Urinary bladder (tissue), 4 donors: ENCODE results near the gene NEK3. TPM values are rescaled to one million over a fixed set of nuclear protein-coding genes. Genes with fewer than 3 reads are reported as not detected.
"Not testable (repeated sequence)": the region's sequence is repeated elsewhere in the genome, so short reads cannot be mapped to it uniquely, and the experiment has no call there.

Experiments used
- DNase-seq: peaks from one replicate; pipeline ENCODE4 v3.0.0-alpha.2; 2015; ENCODE audit errors: extremely low spot score
- H3K27ac ChIP-seq: one replicate; pipeline ENCODE4 v1.5.1; 2013; ENCODE audit warnings: low read depth, mild to moderate bottlenecking, moderate library complexity
- H3K36me3 ChIP-seq: one replicate; pipeline ENCODE4 v1.6.1; 2013; ENCODE audit warnings: mild to moderate bottlenecking, moderate library complexity; ENCODE audit not compliant: insufficient read depth
- H3K4me1 ChIP-seq: one replicate; pipeline ENCODE4 v1.6.1; 2013; ENCODE audit warnings: mild to moderate bottlenecking, moderate library complexity; ENCODE audit not compliant: insufficient read depth
- H3K4me3 ChIP-seq: one replicate; pipeline ENCODE4 v1.5.1; 2013; ENCODE audit warnings: low read depth, low read length
- WGBS: extraction: QIAGEN DNeasy Blood & Tissue Kit; methylation state at CpG from one replicate; pipeline ENCODE4 v1.1.7; 2013; 5-methylcytosine and 5-hydroxymethylcytosine counted together
- polyA plus RNA-seq: library from polyadenylated mRNA; stranded (reverse); fragments of 200-250 nt; gene quantifications from one replicate; pipeline ENCODE4 v1.2.3, GENCODE V29; 2013
- total RNA-seq: library from RNA; depleted of rRNA; stranded (reverse); fragments of >200 nt; gene quantifications from one replicate; pipeline ENCODE4 v1.2.3, GENCODE V29; 2014
- donor health status: healthy with polysubstance abuse.
- donor health status: healthy.

The NEK3 gene
- total and polyA plus RNA-seq, 2 donors, result 14.2 to 22.3 TPM

DNA sequence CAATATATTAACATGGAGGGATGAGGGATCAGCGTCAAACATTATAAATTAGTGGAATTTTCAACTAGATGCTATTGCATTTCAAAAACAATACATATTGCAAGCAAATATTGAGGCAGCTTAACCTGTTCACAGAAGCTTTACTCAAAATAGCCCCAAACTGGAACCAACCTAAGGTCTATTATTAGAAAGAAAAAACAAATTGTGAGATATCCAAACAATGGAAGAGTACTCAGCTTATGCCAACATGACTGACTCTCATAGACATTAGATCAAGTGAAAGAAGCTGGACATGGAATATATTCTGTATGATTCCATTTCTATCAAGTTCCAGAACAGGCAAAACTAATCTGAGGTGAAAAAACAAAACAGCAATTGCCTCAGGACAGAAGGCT, 27.6 kb upstream of the NEK3 start:
- 92% methylated on average over 1 of the region's 1 CpG for WGBS
- Histone ChIP-seq H3K4me3 (no peak overlapping the region), H3K36me3 (no peaks in the 10 kb centered on the region), H3K4me1 (no peaks in the 10 kb centered on the region), H3K27ac (no peak overlapping the region)
- no peak for DNase-seq

DNA sequence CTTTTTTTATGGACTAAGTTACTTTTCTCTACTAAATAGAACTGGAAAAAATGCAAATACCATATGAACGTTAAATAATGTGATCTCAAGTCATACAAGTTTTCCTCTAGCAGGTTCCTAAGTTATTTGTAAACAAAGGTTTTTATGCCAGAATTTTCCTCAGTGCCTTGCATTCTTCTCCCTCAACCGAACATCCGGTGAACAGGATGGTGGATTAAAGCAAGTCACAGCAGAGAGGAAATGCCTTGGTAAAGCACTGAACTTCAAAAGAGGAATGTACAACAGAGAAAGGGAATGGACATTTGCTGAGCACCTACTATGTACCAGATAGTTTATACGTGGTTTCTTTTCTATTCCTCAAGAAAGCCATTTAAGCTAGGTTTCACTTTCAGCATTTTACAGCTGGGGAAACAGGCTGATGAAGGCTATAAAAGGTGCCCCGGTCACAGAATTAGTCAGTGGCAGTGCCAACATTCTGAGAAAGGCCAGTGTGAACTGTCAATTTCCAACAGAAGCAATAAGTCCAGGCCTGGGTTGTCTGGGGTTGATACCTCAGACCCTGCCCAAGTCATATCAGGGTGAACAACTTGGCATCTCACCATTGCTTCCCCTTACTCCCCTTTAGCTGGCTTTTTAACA, 22.0 kb upstream of the NEK3 start:
- not testable (repeated sequence) for DNase-seq, H3K4me1 ChIP-seq, H3K27ac ChIP-seq, H3K4me3 ChIP-seq, H3K36me3 ChIP-seq
- 57% methylated on average over 5 of the region's 5 CpGs for WGBS

GRCh38 chr13:52179925-52180324, 20.5 kb upstream of the NEK3 start:
- 64% methylated on average over 2 of the region's 2 CpGs for WGBS
- H3K27ac ChIP-seq, result no peak overlapping the region
- H3K36me3 ChIP-seq, result peaks cover 5% of the 10 kb centered on the region
- H3K4me1 ChIP-seq, result no peaks in the 10 kb centered on the region
- no peak for DNase-seq
- no peak overlapping the region for H3K4me3 ChIP-seq

DNA sequence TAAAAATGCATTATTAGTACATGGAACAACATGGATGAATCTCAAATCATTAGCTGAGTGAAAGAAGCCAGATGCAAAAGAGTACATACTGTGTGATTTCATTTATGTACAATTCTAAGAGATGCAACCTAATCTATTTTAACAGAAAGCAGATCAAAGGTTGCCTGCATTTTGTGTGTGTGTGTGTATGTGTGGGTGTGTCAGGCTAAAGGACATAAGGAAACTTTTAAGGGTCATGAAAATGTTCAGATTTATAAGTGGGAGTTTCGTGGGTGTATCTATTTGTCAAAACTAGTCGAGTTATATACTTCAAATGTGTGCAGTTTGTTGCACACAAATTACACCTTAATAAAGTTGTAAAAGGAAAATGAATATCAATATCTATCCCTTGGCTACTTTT, 17.9 kb upstream of the NEK3 start:
- peaks cover 7% of the 10 kb centered on the region for H3K36me3 ChIP-seq
- no peak for DNase-seq
- 91% methylated on average over 2 of the region's 2 CpGs for WGBS
- no peak overlapping the region for H3K4me3 ChIP-seq
- H3K4me1 ChIP-seq, result no peaks in the 10 kb centered on the region
- no peak overlapping the region for H3K27ac ChIP-seq

- H3K4me1 ChIP-seq, H3K27ac ChIP-seq, DNase-seq, H3K36me3 ChIP-seq, H3K4me3 ChIP-seq: not testable (repeated sequence)
- 75% methylated on average over 6 of the region's 6 CpGs for WGBS
Observed at GRCh38 chr13:52173970-52174369, 14.6 kb upstream of the NEK3 start.

DNA sequence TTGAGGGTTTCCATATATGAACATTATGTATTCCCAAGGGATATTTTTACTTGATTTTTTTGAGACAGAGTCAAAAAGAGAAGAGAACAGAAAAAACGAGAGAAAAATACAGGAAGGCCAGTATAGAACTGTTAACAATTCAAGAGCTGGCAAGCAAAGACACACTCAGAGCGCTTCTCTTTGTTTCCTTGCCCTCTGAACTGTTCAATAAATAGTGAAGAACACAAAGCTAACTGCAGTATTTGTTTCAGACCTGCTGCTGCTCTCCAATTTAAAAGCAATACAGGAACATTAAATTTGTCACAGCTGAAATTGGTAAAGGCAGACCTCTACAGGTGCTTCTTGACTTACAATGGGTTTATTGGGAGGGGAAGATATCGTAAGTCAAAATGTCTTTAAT, 14.0 kb upstream of the NEK3 start:
- H3K4me3 ChIP-seq, result no peak overlapping the region
- H3K36me3 ChIP-seq, result peaks cover 8% of the 10 kb centered on the region
- H3K4me1 ChIP-seq, result no peaks in the 10 kb centered on the region
- DNase-seq, result no peak
- 86% methylated on average over 3 of the region's 3 CpGs for WGBS
- no peak overlapping the region for H3K27ac ChIP-seq

DNA sequence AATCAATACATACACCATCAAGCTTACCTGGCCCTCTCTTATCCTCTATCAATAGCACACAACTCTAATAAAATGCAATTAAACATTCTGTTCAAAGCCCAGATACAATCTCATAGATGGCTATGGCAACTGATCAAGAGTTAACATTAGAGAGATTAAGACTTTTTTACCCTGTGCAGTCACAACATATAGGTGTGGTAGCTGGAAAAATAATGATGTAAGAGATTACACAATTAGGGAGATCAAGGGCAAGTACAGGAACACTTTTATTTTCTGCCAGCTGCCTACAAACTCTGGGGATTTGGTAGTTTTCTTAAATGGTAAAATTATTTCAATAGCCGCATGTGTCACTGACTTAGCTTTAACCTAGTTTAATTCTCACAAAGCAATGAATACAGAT, 12.3 kb upstream of the NEK3 start:
- not testable (repeated sequence) for H3K27ac ChIP-seq, DNase-seq, H3K4me3 ChIP-seq, H3K4me1 ChIP-seq, H3K36me3 ChIP-seq
- 92% methylated on average over 1 of the region's 1 CpG for WGBS

- not testable (repeated sequence) for H3K4me3 ChIP-seq, H3K27ac ChIP-seq, H3K4me1 ChIP-seq, DNase-seq, H3K36me3 ChIP-seq
- WGBS, result 44% methylated on average over 1 of the region's 1 CpG
Observed at GRCh38 chr13:52170828-52171391, 11.5 kb upstream of the NEK3 start.

DNA sequence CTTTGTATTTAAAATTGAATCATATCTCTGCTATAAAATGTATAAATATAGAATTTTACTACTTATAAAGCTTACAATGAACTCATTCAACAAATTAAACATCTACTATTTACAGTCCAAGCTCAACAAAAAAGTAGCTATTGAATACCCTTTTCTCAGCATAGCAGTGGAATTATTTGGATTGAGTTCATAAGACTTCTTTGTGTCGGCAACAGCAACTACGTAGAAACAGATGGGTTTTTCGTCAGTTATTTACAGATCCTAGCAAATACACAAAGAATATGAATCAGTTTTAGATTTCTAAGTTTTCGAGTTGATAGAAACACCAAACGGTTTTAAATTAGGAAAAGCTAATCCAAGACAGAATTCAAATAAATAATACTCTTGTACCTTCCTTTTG, 10.4 kb upstream of the NEK3 start:
- Histone ChIP-seq H3K36me3 (peaks cover 7% of the 10 kb centered on the region), H3K4me1 (no peaks in the 10 kb centered on the region), H3K27ac (no peak overlapping the region), H3K4me3 (no peak overlapping the region)
- WGBS, result 88% methylated on average over 5 of the region's 5 CpGs
- no peak for DNase-seq

DNA sequence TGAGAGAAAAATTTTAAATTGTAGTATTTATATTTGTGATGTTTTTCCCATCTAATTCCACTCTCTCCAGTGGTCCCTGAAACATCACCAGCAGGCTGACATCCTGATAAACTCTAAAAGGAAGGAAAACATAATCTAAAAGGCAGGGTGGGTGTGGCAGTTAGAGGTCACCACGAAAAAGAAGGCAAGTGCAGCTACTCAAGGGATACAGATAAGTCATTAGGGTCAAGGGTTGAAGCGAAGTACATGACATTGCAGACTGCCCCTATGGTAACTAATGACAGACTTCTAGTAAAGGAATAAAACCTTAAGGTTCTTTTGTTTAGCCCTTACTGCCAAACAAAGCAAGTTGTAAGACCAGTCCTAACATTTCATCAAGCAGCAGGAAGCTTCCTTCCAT, 6.0 kb upstream of the NEK3 start:
- WGBS, result 66% methylated on average over 2 of the region's 2 CpGs
- Histone ChIP-seq H3K4me3 (no peak overlapping the region), H3K4me1 (no peaks in the 10 kb centered on the region), H3K27ac (no peak overlapping the region), H3K36me3 (peaks cover 5% of the 10 kb centered on the region)
- no peak for DNase-seq

GRCh38 chr13:52164989-52165388, 5.6 kb upstream of the NEK3 start:
- Histone ChIP-seq H3K4me1 (no peaks in the 10 kb centered on the region), H3K27ac (no peak overlapping the region), H3K4me3 (no peak overlapping the region), H3K36me3 (peaks cover 5% of the 10 kb centered on the region)
- DNase-seq, result no peak

- not testable (repeated sequence) for H3K27ac ChIP-seq, H3K4me1 ChIP-seq, H3K36me3 ChIP-seq, H3K4me3 ChIP-seq, DNase-seq
- 87% methylated on average over 3 of the region's 3 CpGs for WGBS
Observed at GRCh38 chr13:52163878-52164277, 4.5 kb upstream of the NEK3 start.

GRCh38 chr13:52162279-52163101, 3.1 kb upstream of the NEK3 start:
- no peaks in the 10 kb centered on the region for H3K36me3 ChIP-seq
- no peak for DNase-seq
- no peak overlapping the region for H3K4me3 ChIP-seq
- WGBS, result 51% methylated on average over 5 of the region's 5 CpGs
- H3K27ac ChIP-seq, result no peak overlapping the region
- no peaks in the 10 kb centered on the region for H3K4me1 ChIP-seq

DNA sequence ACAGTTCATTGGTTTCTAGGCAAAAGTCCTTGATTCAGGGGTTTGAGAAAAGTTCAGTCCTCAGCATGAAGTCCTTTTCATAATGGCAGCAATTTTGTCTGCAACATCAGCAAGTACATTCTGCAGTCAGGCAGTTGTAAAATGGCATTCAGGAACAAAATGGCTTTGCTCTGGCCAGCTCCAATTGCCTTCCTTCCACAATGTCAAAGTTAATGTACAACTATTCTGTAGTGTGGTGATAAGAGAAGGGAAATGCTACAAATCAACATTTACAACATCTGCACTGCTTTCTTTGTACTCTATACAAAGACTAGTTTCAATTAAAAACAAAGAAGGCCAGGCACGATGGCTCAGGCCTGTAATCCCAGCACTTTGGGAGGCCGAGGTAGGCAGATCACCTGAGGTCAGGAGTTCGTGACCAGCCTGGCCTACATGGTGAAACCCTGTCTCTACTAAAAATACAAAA, 1.8 kb upstream of the NEK3 start:
- Histone ChIP-seq H3K36me3 (no peaks in the 10 kb centered on the region), H3K27ac (no peak overlapping the region), H3K4me1 (no peaks in the 10 kb centered on the region), H3K4me3 (no peak overlapping the region)
- DNase-seq, result no peak
- WGBS, result 73% methylated on average over 3 of the region's 3 CpGs
